GM12865 (cell line): Measurements from ENCODE around the gene IRF7.

ENCODE experiments used
- DNase-seq: peaks from one replicate; pipeline ENCODE4 v3.0.0; 2010; ENCODE audit warnings: low read depth
- H3K4me3 ChIP-seq: 2 replicates; pipeline ENCODE4 v1.5.1; 2011; ENCODE audit warnings: mild to moderate bottlenecking, low read depth, low read length, control low read depth
- CTCF ChIP-seq: IDR thresholded peaks from 2 replicates; pipeline ENCODE4 v1.5.1; 2011; ENCODE audit warnings: low read length, control low read depth, low read depth, inconsistent platforms; ENCODE audit not compliant: insufficient read depth; ENCODE audit errors: missing control alignments

IRF7 gene

GRCh38 chr11:624705-625635, 9.2 kb upstream of the IRF7 start, which contains the start of gene CDHR5:
Gene CDHR5, minus strand, starts transcription at chr11:624955. Its CDS starts 53 bp downstream, at chr11:624902.
- no peak within 1 kb of the TSS for H3K4me3 ChIP-seq
- no peak for DNase-seq

GRCh38 chr11:623999-624704, 8.4 kb upstream of the IRF7 start:
- TF ChIP-seq CTCF = no peak
- no peak for DNase-seq
- H3K4me3 ChIP-seq = no peak overlapping the region

More at GRCh38 chr11:624705-625635, 9.2 kb upstream of the IRF7 start, which contains the start of gene CDHR5:
- TF ChIP-seq CTCF = no peak

DNA sequence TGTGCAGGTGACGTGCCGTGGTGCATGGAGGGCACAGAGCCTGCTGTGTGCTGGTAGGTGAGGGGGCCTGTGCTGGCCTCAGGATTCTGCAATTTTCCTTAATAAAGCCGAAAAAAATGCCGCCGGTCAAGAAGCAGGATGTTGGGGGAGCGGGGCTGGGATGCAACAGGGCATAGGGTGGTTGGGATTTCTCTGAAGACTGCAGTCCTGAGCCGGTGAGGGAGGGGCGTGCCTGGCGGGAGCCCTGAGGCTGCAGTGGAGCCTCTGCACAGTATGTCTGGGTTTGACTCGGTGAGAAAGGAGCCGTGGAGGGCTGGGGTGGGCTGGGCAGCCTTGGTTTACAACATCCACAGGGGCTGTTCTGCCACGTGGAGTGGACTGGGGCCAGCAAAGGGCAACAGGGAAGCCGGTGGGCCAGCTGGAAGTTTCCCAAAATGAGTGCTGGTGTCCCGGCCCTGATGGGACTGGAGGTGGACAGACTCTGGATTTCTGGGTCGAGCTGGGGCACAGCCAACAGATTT, 7.7 kb upstream of the IRF7 start:
- TF ChIP-seq CTCF = no peak
- H3K4me3 ChIP-seq = no peak overlapping the region
- no peak for DNase-seq

- TF ChIP-seq CTCF = no peak
- no peak for DNase-seq
- no peak overlapping the region for H3K4me3 ChIP-seq
Measured at GRCh38 chr11:621838-622237, 6.1 kb upstream of the IRF7 start.

- TF ChIP-seq CTCF = no peak
- H3K4me3 ChIP-seq = no peak overlapping the region
- DNase-seq = no peak
Measured at GRCh38 chr11:620935-621814, 5.4 kb upstream of the IRF7 start.

- H3K4me3 ChIP-seq = no peak overlapping the region
- DNase-seq = no peak
- TF ChIP-seq CTCF = no peak
Measured at GRCh38 chr11:620201-620600, 4.5 kb upstream of the IRF7 start.
